HCT116 (cell line): ENCODE measurements around the gene TBCD.

Experiments used
- JUND ChIP-seq: IDR thresholded peaks from 2 replicates; pipeline ENCODE4 v1.6.1; 2012
- POLR2A ChIP-seq: IDR thresholded peaks from 2 replicates; pipeline ENCODE4 v1.7.0; 2011; ENCODE audit warnings: borderline replicate concordance; ENCODE audit not compliant: insufficient read depth, insufficient read length; ENCODE audit errors: extremely low read depth
- ZNF274 ChIP-seq: fragments of 200-500 bp; sonication (Bioruptor generic); IDR thresholded peaks from 2 replicates; pipeline ENCODE4 v1.6.1; 2014; ENCODE audit warnings: mild to moderate bottlenecking, low read depth, low read length, inconsistent platforms
- TF ChIP-seq, protein P1 (sequence below), 3 experiments: fragments of 200-600 bp in 1 of 3; sonication (generic) in 1 of 3; IDR thresholded peaks in 2 of 3; conservative IDR thresholded peaks in 1 of 3; 2 replicates each; pipeline ENCODE4 v1.5.1; 2012 to 2017; ENCODE audit warnings: low read depth in 2 of 3, low read length in 2 of 3, antibody characterized with exemption in 1 of 3, borderline replicate concordance in 1 of 3, control low read depth in 1 of 3, mild to moderate bottlenecking in 1 of 3, mixed read lengths in 1 of 3, mixed run types in 1 of 3, moderate library complexity in 1 of 3; ENCODE audit not compliant: insufficient read depth in 1 of 3

DNA sequence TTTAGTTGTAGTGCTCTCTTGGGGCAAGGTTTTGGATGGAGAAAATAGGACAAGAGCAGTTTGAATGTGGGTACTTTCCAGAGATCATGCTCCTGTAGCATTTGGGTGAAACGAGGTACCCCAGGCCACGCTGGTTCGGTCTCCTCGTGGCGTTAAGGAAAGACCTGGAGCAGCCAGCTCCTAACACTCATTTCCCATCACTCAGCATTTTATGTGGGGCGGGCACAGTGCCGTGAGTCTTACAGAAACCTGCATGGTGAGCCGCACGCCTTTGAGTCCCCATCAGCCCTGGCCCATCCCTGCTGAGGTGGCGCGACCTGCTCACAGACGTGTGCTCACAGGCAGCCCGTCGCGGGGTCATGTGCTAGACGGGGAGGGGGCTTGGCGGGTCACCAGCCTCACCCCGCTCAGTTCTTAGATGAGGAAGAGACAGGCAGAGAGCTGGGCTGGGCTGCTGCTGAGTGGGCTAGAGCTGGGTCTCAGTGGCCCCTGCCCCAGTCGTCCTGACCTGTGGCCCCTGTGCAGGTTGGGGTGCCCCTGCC, 37.3 kb downstream of the TBCD start:
- TF ChIP-seq ZNF274, result no peak
- TF ChIP-seq, protein P1, sequence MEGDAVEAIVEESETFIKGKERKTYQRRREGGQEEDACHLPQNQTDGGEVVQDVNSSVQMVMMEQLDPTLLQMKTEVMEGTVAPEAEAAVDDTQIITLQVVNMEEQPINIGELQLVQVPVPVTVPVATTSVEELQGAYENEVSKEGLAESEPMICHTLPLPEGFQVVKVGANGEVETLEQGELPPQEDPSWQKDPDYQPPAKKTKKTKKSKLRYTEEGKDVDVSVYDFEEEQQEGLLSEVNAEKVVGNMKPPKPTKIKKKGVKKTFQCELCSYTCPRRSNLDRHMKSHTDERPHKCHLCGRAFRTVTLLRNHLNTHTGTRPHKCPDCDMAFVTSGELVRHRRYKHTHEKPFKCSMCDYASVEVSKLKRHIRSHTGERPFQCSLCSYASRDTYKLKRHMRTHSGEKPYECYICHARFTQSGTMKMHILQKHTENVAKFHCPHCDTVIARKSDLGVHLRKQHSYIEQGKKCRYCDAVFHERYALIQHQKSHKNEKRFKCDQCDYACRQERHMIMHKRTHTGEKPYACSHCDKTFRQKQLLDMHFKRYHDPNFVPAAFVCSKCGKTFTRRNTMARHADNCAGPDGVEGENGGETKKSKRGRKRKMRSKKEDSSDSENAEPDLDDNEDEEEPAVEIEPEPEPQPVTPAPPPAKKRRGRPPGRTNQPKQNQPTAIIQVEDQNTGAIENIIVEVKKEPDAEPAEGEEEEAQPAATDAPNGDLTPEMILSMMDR (IDR thresholded peaks at IDR 0.05 in 2 of 3, conservative IDR thresholded peaks at IDR 0.05 in 1 of 3; ENCODE audit: borderline replicate concordance in 1 of 3, insufficient read depth in 1 of 3, low read depth in 2 of 3, low read length in 2 of 3), result no peak
- no peak for TF ChIP-seq POLR2A
- no peak for TF ChIP-seq JUND
